H1 (cell line): ENCODE data around the gene PBX3. TPM values are rescaled to one million over a fixed set of nuclear protein-coding genes. Genes with fewer than 3 reads are reported as not detected.

Experiments used
- CTCF ChIA-PET: fragments of 300-600 bp; sonication (Branson Sonifier 250); formaldehyde crosslinking; loops from one replicate; lab custom pipeline; 2021; ENCODE audit not compliant: partially characterized antibody; lab: Charles Lee
- POLR2A ChIA-PET: fragments of 300-600 bp; sonication (Branson Sonifier 250); formaldehyde crosslinking; loops from one replicate; lab custom pipeline; 2021; ENCODE audit warnings: inconsistent platforms; ENCODE audit not compliant: partially characterized antibody; lab: Charles Lee
- DNase-seq, 2 experiments: peaks; one replicate each; pipeline versions ENCODE4 v3.0.0 to v3.0.0-alpha.2; 2010 to 2022; ENCODE audit warnings: low spot score in 2 of 2, low read depth in 1 of 2, mixed read lengths in 1 of 2
- FAIRE-seq: peaks from 2 replicates; lab custom pipeline; 2011; peaks lifted over from hg19 to GRCh38; lab: Jason Lieb, UNC
- H2AFZ ChIP-seq: 2 replicates; pipeline ENCODE4 v1.8.1; 2012; ENCODE audit warnings: low read length, inconsistent platforms
- H2AK5ac ChIP-seq: 2 replicates; pipeline ENCODE4 v1.6.1; 2013; ENCODE audit warnings: low read depth, low read length
- H2BK120ac ChIP-seq: replicated peaks from 2 replicates; pipeline ENCODE3; 2013; ENCODE audit warnings: low read depth, low read length, inconsistent platforms
- H2BK12ac ChIP-seq: 2 replicates; pipeline ENCODE4 v1.6.1; 2013; ENCODE audit warnings: low read depth, low read length
- H2BK15ac ChIP-seq: 2 replicates; pipeline ENCODE4 v1.6.1; 2013; ENCODE audit warnings: low read length
- H2BK20ac ChIP-seq: 2 replicates; pipeline ENCODE4 v1.6.1; 2013; ENCODE audit warnings: low read length
- H2BK5ac ChIP-seq: 2 replicates; pipeline ENCODE4 v1.6.1; 2013; ENCODE audit warnings: low read depth, low read length
- H3K14ac ChIP-seq: 2 replicates; pipeline ENCODE4 v1.6.1; 2013; ENCODE audit warnings: inconsistent platforms; ENCODE audit not compliant: insufficient read length
- H3K18ac ChIP-seq: 2 replicates; pipeline ENCODE4 v1.6.1; 2013; ENCODE audit warnings: low read length; ENCODE audit errors: extremely low read depth
- H3K23ac ChIP-seq: 2 replicates; pipeline ENCODE4 v1.6.1; 2013; ENCODE audit warnings: inconsistent platforms; ENCODE audit not compliant: insufficient read length
- H3K23me2 ChIP-seq: 2 replicates; pipeline ENCODE4 v1.6.1; 2013; ENCODE audit warnings: low read depth, low read length
- H3K27ac ChIP-seq: 2 replicates; pipeline ENCODE4 v1.6.1; 2011; ENCODE audit warnings: low read depth, low read length, inconsistent platforms
- H3K27me3 ChIP-seq, 4 experiments: replicated peaks in 1 of 4; 1 replicate in 1 of 4; 2 replicates in 3 of 4; pipeline versions ENCODE4 v1.6.1 to v1.8.1; 2011 to 2013; ENCODE audit warnings: low read length in 3 of 4, mild to moderate bottlenecking in 3 of 4, inconsistent platforms in 2 of 4, mixed read lengths in 2 of 4, moderate library complexity in 1 of 4; ENCODE audit not compliant: control insufficient read depth in 3 of 4, insufficient read depth in 3 of 4; ENCODE audit errors: extremely low read depth in 1 of 4
- H3K36me3 ChIP-seq, 4 experiments: 2 replicates each; pipeline versions ENCODE4 v1.6.1 to v1.8.1; 2011 to 2013; ENCODE audit warnings: mild to moderate bottlenecking in 4 of 4, low read length in 3 of 4, moderate library complexity in 2 of 4, control low read depth in 1 of 4, inconsistent platforms in 1 of 4; ENCODE audit not compliant: insufficient read depth in 4 of 4, control insufficient read depth in 2 of 4
- H3K4ac ChIP-seq: replicated peaks from 2 replicates; pipeline ENCODE3; 2013; ENCODE audit warnings: low read length, low read depth, mixed read lengths, inconsistent platforms; ENCODE audit not compliant: insufficient read length
- H3K4me1 ChIP-seq, 4 experiments: replicated peaks in 1 of 4; 1 replicate in 1 of 4; 2 replicates in 3 of 4; pipeline versions ENCODE4 v1.6.1 to v1.8.1; 2011 to 2013; ENCODE audit warnings: low read length in 3 of 4, inconsistent platforms in 2 of 4, mixed read lengths in 1 of 4; ENCODE audit not compliant: insufficient read depth in 4 of 4, control insufficient read depth in 3 of 4
- H3K4me2 ChIP-seq, 2 experiments: 2 replicates each; pipeline versions ENCODE4 v1.6.1 to v1.8.1; 2011 to 2013; ENCODE audit warnings: low read depth in 2 of 2, low read length in 2 of 2, control low read depth in 1 of 2, inconsistent platforms in 1 of 2, mild to moderate bottlenecking in 1 of 2; ENCODE audit not compliant: insufficient read depth in 1 of 2
- H3K4me3 ChIP-seq, 4 experiments: fragments of 200-600, 300-600 bp in 1 of 4; sonication (generic), shearing (Covaris generic), sonication (Bioruptor Twin) in 1 of 4; 2 replicates each; pipeline versions ENCODE4 v1.5.1 to v1.8.1; 2011 to 2016; ENCODE audit warnings: low read length in 4 of 4, low read depth in 3 of 4, control low read depth in 2 of 4, inconsistent platforms in 2 of 4, mild to moderate bottlenecking in 2 of 4, mixed read lengths in 1 of 4, moderate library complexity in 1 of 4; ENCODE audit not compliant: insufficient read depth in 2 of 4; ENCODE audit errors: extremely low read depth in 1 of 4
- H3K56ac ChIP-seq: replicated peaks from 2 replicates; pipeline ENCODE3; 2013; ENCODE audit warnings: low read depth, mild to moderate bottlenecking, mixed read lengths, low read length, inconsistent platforms; ENCODE audit not compliant: insufficient read length
- H3K79me1 ChIP-seq: 2 replicates; pipeline ENCODE4 v1.6.1; 2013; ENCODE audit warnings: low read depth, low read length, control low read depth
- H3K79me2 ChIP-seq, 2 experiments: 2 replicates each; pipeline versions ENCODE4 v1.6.1 to v1.8.1; 2012 to 2013; ENCODE audit warnings: low read length in 2 of 2, mild to moderate bottlenecking in 2 of 2, inconsistent platforms in 1 of 2; ENCODE audit not compliant: insufficient read depth in 2 of 2, control insufficient read depth in 1 of 2
- H3K9ac ChIP-seq, 4 experiments: replicated peaks in 1 of 4; 1 replicate in 1 of 4; 2 replicates in 3 of 4; pipeline versions ENCODE4 v1.6.1 to v1.8.1; 2011 to 2013; ENCODE audit warnings: low read depth in 3 of 4, low read length in 3 of 4, control low read depth in 2 of 4, mild to moderate bottlenecking in 2 of 4, moderate library complexity in 2 of 4, inconsistent platforms in 1 of 4; ENCODE audit errors: extremely low read depth in 1 of 4
- H3K9me3 ChIP-seq, 2 experiments: 2 replicates each; pipeline versions ENCODE4 v1.6.1 to v1.8.1; 2012 to 2013; ENCODE audit warnings: mild to moderate bottlenecking in 2 of 2, moderate library complexity in 2 of 2, control low read depth in 1 of 2, inconsistent platforms in 1 of 2, low read depth in 1 of 2, low read length in 1 of 2, mixed read lengths in 1 of 2; ENCODE audit not compliant: insufficient read depth in 2 of 2
- H4K20me1 ChIP-seq, 2 experiments: replicated peaks in 1 of 2; 2 replicates each; pipeline versions ENCODE3 to v1.8.1; 2011 to 2013; ENCODE audit warnings: inconsistent platforms in 2 of 2, low read length in 2 of 2, mild to moderate bottlenecking in 1 of 2; ENCODE audit not compliant: insufficient read depth in 2 of 2, control insufficient read depth in 1 of 2
- H4K5ac ChIP-seq: 2 replicates; pipeline ENCODE4 v1.6.1; 2013; ENCODE audit warnings: low read length, low read depth, mixed read lengths, inconsistent platforms; ENCODE audit not compliant: insufficient read length
- H4K8ac ChIP-seq: 2 replicates; pipeline ENCODE4 v1.8.0; 2013; ENCODE audit warnings: mild to moderate bottlenecking, moderate library complexity, low read length, inconsistent platforms; ENCODE audit not compliant: insufficient read depth; ENCODE audit errors: extremely low read depth
- H4K91ac ChIP-seq: replicated peaks from 2 replicates; pipeline ENCODE3; 2013; ENCODE audit warnings: low read length, mixed read lengths, inconsistent platforms; ENCODE audit not compliant: insufficient read length
- BCL11A ChIP-seq, 2 experiments: IDR thresholded peaks; one replicate each; pipeline ENCODE4 v1.6.1; 2011; ENCODE audit warnings: low read depth in 2 of 2, low read length in 2 of 2, mild to moderate bottlenecking in 2 of 2
- CEBPB ChIP-seq: IDR thresholded peaks from 2 replicates; pipeline ENCODE4 v1.6.1; 2012; ENCODE audit warnings: low read depth, low read length
- CHD1 ChIP-seq: IDR thresholded peaks from 2 replicates; pipeline ENCODE4 v1.6.1; 2012; ENCODE audit warnings: low read depth, low read length, improper control_type of control experiment
- CHD2 ChIP-seq: IDR thresholded peaks from 2 replicates; pipeline ENCODE4 v1.6.1; 2012; ENCODE audit warnings: low read length, improper control_type of control experiment
- CREB1 ChIP-seq: IDR thresholded peaks from 2 replicates; pipeline ENCODE4 v1.6.1; 2012; ENCODE audit warnings: inconsistent platforms
- CTBP2 ChIP-seq: IDR thresholded peaks from 2 replicates; pipeline ENCODE4 v1.7.0; 2011; ENCODE audit warnings: borderline replicate concordance, mild to moderate bottlenecking, moderate library complexity, mixed read lengths, low read length; ENCODE audit not compliant: insufficient read depth, insufficient read length
- EP300 ChIP-seq, 2 experiments: IDR thresholded peaks; 1 replicate in 1 of 2; 2 replicates in 1 of 2; pipeline ENCODE4 v1.6.1; 2011 to 2012; ENCODE audit warnings: low read depth in 2 of 2, low read length in 2 of 2, mild to moderate bottlenecking in 2 of 2, borderline replicate concordance in 1 of 2, inconsistent platforms in 1 of 2, moderate library complexity in 1 of 2
- FOSL1 ChIP-seq: IDR thresholded peaks from 2 replicates; pipeline ENCODE4 v1.6.1; 2011; ENCODE audit warnings: mild to moderate bottlenecking, low read depth, low read length, moderate library complexity; ENCODE audit not compliant: insufficient read depth
- GTF2F1 ChIP-seq: IDR thresholded peaks from 2 replicates; pipeline ENCODE4 v1.6.1; 2012; ENCODE audit warnings: low read depth, low read length, improper control_type of control experiment, borderline replicate concordance
- JUN ChIP-seq: IDR thresholded peaks from 2 replicates; pipeline ENCODE4 v1.6.1; 2011; ENCODE audit warnings: low read depth, mild to moderate bottlenecking, improper control_type of control experiment, low read length
- TAF1 ChIP-seq: IDR thresholded peaks from 2 replicates; pipeline ENCODE4 v1.6.1; 2011; ENCODE audit warnings: mild to moderate bottlenecking, low read depth, low read length
- TBP ChIP-seq: IDR thresholded peaks from 2 replicates; pipeline ENCODE4 v1.6.1; 2011; ENCODE audit warnings: low read depth, low read length, improper control_type of control experiment
- TEAD4 ChIP-seq: IDR thresholded peaks from 2 replicates; pipeline ENCODE4 v1.6.1; 2012; ENCODE audit warnings: low read depth, low read length, inconsistent platforms, mixed read lengths
- YY1 ChIP-seq: IDR thresholded peaks from 2 replicates; pipeline ENCODE4 v1.6.1; 2011; ENCODE audit warnings: low read depth, mild to moderate bottlenecking, low read length
- WGBS, 2 experiments: shearing (Covaris generic) in 1 of 2; methylation state at CpG; one replicate each; pipeline versions ENCODE4 v1.1.6 to v1.1.7; 2013 to 2015; ENCODE audit warnings: low lambda C conversion rate in 2 of 2, mixed read lengths in 2 of 2, inconsistent platforms in 1 of 2, low coverage in 1 of 2, missing lambda C conversion rate in 1 of 2; ENCODE audit not compliant: insufficient replicate concordance in 2 of 2, insufficient coverage in 1 of 2, insufficient read length in 1 of 2; ENCODE audit errors: extremely low coverage in 1 of 2, missing lambda C conversion rate in 1 of 2; 5-methylcytosine and 5-hydroxymethylcytosine counted together
- polyA plus RNA-seq, 7 experiments: library from polyadenylated mRNA; depleted of rRNA in 3 of 7; stranded (reverse) in 5 of 7; unstranded in 2 of 7; fragments of >200 nt in 5 of 7; fragments of 200-250 nt in 2 of 7; gene quantifications; 1 replicate in 5 of 7; 2 replicates in 1 of 7; 4 replicates in 1 of 7; pipeline versions ENCODE4 v1.2.1 to v1.2.3, GENCODE V29; 2011 to 2013; ENCODE audit warnings: missing spikeins in 2 of 7, mixed read lengths in 2 of 7
- total RNA-seq: library from RNA; stranded (reverse); fragmentation: NEBNext Ultra II Directional; extraction: Animal tissue kit (Norgen Biotek cat#: 25700); gene quantifications from 2 replicates; pipeline ENCODE4 v1.2.1, GENCODE V29; 2021

PBX3 gene
- total and polyA plus RNA-seq, 2 of the 8 experiments (the other 6 are each of a cell fraction or from before 2014, with no cell fraction given): 22.7 to 44.3 TPM

DNA sequence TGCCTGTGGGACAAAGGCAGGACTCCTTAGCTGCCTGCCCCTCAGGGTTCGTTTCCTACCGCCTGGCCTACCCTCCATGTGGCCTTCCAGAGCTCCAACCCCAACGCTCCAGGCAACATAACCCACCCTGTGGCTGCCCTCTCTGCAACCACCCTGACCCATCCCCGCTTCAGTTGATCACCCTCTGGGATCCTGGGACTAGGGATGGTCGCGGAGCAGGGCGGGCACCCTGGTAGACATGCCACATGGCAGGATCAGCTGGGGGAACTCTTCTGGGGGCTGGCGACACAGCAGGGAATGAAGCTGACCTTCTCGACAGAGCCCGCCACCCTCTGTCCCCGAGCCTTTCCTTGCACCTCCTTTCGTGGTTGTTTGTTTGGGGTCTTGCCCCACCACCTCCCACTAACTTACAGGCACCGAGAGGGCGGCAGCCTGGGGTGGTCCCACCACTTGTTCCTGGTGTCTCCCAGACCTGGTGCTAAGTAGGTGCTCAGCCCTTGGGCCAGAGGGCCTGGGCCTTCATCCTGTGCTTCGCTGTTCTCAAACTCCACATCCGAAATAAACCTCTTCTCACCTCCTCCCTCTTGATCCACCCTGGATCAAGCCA lies 243.1 kb downstream of the PBX3 start:
- H2BK15ac ChIP-seq: no peak overlapping the region
- TF ChIP-seq TEAD4: no peak
- no peak for TF ChIP-seq CREB1
- TF ChIP-seq CHD1: no peak
- no peak for TF ChIP-seq CEBPB
- no peak for TF ChIP-seq CHD2
- TF ChIP-seq TBP: no peak
- TF ChIP-seq EP300 (IDR thresholded peaks at IDR 0.05; ENCODE audit: borderline replicate concordance in 1 of 2, low read depth in 2 of 2, low read length in 2 of 2): no peak
- TF ChIP-seq FOSL1: no peak
- no peak for TF ChIP-seq JUN
- no peak for TF ChIP-seq CTBP2
- no peak for TF ChIP-seq TAF1
- no peak for TF ChIP-seq BCL11A (IDR thresholded peaks at IDR 0.05; ENCODE audit: low read depth in 2 of 2, low read length in 2 of 2)
- no peak for TF ChIP-seq YY1
- TF ChIP-seq GTF2F1: no peak

More for the DNA sequence above, 243.1 kb downstream of the PBX3 start:
- H3K14ac ChIP-seq: no peak overlapping the region
- H3K79me2 ChIP-seq: no peaks in the 10 kb centered on the region
- H2BK12ac ChIP-seq: no peak overlapping the region; the same call in 1 of the 2 replicates
- 88% methylated on average over 14 of the region's 16 CpGs; no CpG with 5 or more reads in 1 of the 2 experiments for WGBS, 2 experiments
- H4K5ac ChIP-seq: no peak overlapping the region
- POLR2A ChIA-PET: no interaction called here
- no peak overlapping the region for H2BK120ac ChIP-seq
- CTCF ChIA-PET: interaction anchor here (0.7 to 1.1 kb wide), 3 partner anchors 17 to 76 kb away, joined by 3 read pairs; no protein-coding TSS in a partner anchor
- no peaks in the 10 kb centered on the region for H4K20me1 ChIP-seq
- no peak overlapping the region for H3K18ac ChIP-seq
- no peaks in the 10 kb centered on the region; a peak in 1 of 7 replicates for H3K27me3 ChIP-seq
- no peak overlapping the region for H2BK20ac ChIP-seq
- H3K36me3 ChIP-seq: no peaks in the 10 kb centered on the region
- no peak overlapping the region for H2AFZ ChIP-seq
- no peak overlapping the region for H3K4me3 ChIP-seq
- peaks cover 2% of the 10 kb centered on the region; the same call in 1 of the 2 replicates for H3K23me2 ChIP-seq
- no peaks in the 10 kb centered on the region for H3K79me1 ChIP-seq
- no peak overlapping the region for H3K4ac ChIP-seq
- no peak overlapping the region for H3K9ac ChIP-seq
- no peak overlapping the region for H4K91ac ChIP-seq
- H3K9me3 ChIP-seq: no peaks in the 10 kb centered on the region
- H3K56ac ChIP-seq: no peak overlapping the region
- no peak for DNase-seq
- no peak overlapping the region; the same call in 1 of the 2 replicates for H4K8ac ChIP-seq
- no peak overlapping the region for H3K27ac ChIP-seq
- H2BK5ac ChIP-seq: no peak overlapping the region
- no peak overlapping the region for H3K23ac ChIP-seq
- no peaks in the 10 kb centered on the region for H3K4me1 ChIP-seq
- no peak overlapping the region for H2AK5ac ChIP-seq
- FAIRE-seq: no peak
- no peak overlapping the region for H3K4me2 ChIP-seq
